ENCODE measurements around the gene STK32B.

Gene STK32B

DNA sequence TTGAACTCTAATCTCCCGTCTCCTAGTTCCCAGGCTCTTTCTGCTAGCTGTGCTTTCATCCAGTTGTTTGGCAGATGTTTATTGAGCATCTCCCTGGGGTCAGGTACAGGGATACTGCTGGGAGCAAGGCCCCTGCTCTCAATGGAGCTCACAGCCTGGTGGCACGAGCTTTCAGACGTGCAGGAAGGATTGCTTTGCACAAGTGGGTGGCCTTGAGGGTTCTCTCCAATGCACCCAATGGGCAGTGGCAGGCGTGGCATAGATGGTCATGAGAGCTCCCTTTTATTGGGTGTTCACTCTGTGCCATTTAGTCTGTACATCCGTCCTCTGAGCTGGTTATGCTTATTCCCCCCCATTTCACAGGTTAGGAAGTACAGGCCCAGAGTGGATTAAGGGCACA lies 421.8 kb downstream of the STK32B start:
- no peak overlapping the region for H3K27ac ChIP-seq (ENCODE audit: extremely low read depth, low read depth, low read length)
- H3K36me3 ChIP-seq (ENCODE audit: control insufficient read depth in 2 of 2, insufficient read depth in 1 of 2, low read length in 2 of 2), result no peaks in the 10 kb centered on the region
- no peaks in the 10 kb centered on the region for H3K4me1 ChIP-seq (ENCODE audit: control insufficient read depth, insufficient read depth, low read length)
- ChIA-PET POLR2A (no interaction called here), CTCF (interaction anchor here (0.6 kb wide), 1 partner anchor 13 kb away, joined by 3 read pairs; no protein-coding TSS in a partner anchor)
- H3K4me3 ChIP-seq (ENCODE audit: low read depth, low read length), result no peak overlapping the region
- H3K9me3 ChIP-seq (ENCODE audit: control insufficient read depth, insufficient read depth, low read depth, low read length), result no peaks in the 10 kb centered on the region
- no peak for TF ChIP-seq KLF1 (tag by site-specific recombination; IDR thresholded peaks at IDR 0.05)
- no peak for TF ChIP-seq ZIC2 (tag by site-specific recombination; IDR thresholded peaks at IDR 0.05)
- no peak for TF ChIP-seq ZNF521 (tag by site-specific recombination; IDR thresholded peaks at IDR 0.05)
- TF ChIP-seq ZNF341 (tag by site-specific recombination; IDR thresholded peaks at IDR 0.05; ENCODE audit: low read depth), result no peak
- no peak for TF ChIP-seq ZNF311 (tag by site-specific recombination; IDR thresholded peaks at IDR 0.05; ENCODE audit: borderline replicate concordance)
- TF ChIP-seq SP2 (tag by site-specific recombination; IDR thresholded peaks at IDR 0.05), result no peak
- no peak for TF ChIP-seq ZBTB21 (tag by site-specific recombination; IDR thresholded peaks at IDR 0.05)
- TF ChIP-seq ZNF155 (tag by site-specific recombination; IDR thresholded peaks at IDR 0.05), result no peak
- TF ChIP-seq, protein P1, sequence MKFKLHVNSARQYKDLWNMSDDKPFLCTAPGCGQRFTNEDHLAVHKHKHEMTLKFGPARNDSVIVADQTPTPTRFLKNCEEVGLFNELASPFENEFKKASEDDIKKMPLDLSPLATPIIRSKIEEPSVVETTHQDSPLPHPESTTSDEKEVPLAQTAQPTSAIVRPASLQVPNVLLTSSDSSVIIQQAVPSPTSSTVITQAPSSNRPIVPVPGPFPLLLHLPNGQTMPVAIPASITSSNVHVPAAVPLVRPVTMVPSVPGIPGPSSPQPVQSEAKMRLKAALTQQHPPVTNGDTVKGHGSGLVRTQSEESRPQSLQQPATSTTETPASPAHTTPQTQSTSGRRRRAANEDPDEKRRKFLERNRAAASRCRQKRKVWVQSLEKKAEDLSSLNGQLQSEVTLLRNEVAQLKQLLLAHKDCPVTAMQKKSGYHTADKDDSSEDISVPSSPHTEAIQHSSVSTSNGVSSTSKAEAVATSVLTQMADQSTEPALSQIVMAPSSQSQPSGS (tag by site-specific recombination; IDR thresholded peaks at IDR 0.05; ENCODE audit: low read depth), result no peak
- TF ChIP-seq, protein P2, sequence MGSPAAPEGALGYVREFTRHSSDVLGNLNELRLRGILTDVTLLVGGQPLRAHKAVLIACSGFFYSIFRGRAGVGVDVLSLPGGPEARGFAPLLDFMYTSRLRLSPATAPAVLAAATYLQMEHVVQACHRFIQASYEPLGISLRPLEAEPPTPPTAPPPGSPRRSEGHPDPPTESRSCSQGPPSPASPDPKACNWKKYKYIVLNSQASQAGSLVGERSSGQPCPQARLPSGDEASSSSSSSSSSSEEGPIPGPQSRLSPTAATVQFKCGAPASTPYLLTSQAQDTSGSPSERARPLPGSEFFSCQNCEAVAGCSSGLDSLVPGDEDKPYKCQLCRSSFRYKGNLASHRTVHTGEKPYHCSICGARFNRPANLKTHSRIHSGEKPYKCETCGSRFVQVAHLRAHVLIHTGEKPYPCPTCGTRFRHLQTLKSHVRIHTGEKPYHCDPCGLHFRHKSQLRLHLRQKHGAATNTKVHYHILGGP (tag by site-specific recombination; IDR thresholded peaks at IDR 0.05), result no peak
- TF ChIP-seq ZNF555 (tag by site-specific recombination; conservative IDR thresholded peaks at IDR 0.05), result no peak
- no peak for TF ChIP-seq ZNF624 (tag by site-specific recombination; IDR thresholded peaks at IDR 0.05)
- TF ChIP-seq KLF7 (tag by site-specific recombination; IDR thresholded peaks at IDR 0.05; ENCODE audit: borderline replicate concordance), result no peak
- TF ChIP-seq ZSCAN30 (tag by site-specific recombination; IDR thresholded peaks at IDR 0.05), result no peak
- TF ChIP-seq, protein P3, sequence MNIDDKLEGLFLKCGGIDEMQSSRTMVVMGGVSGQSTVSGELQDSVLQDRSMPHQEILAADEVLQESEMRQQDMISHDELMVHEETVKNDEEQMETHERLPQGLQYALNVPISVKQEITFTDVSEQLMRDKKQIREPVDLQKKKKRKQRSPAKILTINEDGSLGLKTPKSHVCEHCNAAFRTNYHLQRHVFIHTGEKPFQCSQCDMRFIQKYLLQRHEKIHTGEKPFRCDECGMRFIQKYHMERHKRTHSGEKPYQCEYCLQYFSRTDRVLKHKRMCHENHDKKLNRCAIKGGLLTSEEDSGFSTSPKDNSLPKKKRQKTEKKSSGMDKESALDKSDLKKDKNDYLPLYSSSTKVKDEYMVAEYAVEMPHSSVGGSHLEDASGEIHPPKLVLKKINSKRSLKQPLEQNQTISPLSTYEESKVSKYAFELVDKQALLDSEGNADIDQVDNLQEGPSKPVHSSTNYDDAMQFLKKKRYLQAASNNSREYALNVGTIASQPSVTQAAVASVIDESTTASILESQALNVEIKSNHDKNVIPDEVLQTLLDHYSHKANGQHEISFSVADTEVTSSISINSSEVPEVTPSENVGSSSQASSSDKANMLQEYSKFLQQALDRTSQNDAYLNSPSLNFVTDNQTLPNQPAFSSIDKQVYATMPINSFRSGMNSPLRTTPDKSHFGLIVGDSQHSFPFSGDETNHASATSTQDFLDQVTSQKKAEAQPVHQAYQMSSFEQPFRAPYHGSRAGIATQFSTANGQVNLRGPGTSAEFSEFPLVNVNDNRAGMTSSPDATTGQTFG (tag by site-specific recombination; IDR thresholded peaks at IDR 0.05; ENCODE audit: borderline replicate concordance), result no peak
- TF ChIP-seq ZNF248 (tag by site-specific recombination; IDR thresholded peaks at IDR 0.05), result no peak
- no peak for TF ChIP-seq ZNF501 (tag by site-specific recombination; IDR thresholded peaks at IDR 0.05)

DNA sequence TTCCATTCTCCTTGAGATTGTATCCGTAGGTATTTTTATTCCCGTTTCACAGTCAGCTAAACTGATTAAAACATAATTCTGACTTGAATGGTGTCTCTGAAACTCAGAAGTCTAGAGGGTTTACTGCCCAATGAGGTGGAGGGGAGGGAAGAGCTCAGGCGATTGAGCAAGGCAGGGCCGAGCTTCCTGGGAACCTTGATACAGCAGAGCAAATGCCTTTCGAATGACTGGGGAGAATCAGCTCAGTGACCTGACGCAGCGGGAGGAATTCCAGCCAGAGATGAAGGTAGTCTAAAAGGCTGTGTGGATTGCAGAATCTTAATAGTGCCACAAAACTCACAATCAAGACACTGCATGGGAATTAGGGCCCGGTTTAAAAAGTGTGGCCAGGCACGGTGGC lies 423.5 kb downstream of the STK32B start:
- H3K36me3 ChIP-seq (ENCODE audit: control insufficient read depth in 2 of 2, insufficient read depth in 1 of 2, low read length in 2 of 2), result no peaks in the 10 kb centered on the region
- no peaks in the 10 kb centered on the region for H3K9me3 ChIP-seq (ENCODE audit: control insufficient read depth, insufficient read depth, low read depth, low read length)
- H3K4me3 ChIP-seq (ENCODE audit: low read depth, low read length), result no peak overlapping the region
- ChIA-PET CTCF (no interaction called here), POLR2A (no interaction called here)
- H3K4me1 ChIP-seq (ENCODE audit: control insufficient read depth, insufficient read depth, low read length), result no peaks in the 10 kb centered on the region
- no peak overlapping the region for H3K27ac ChIP-seq (ENCODE audit: extremely low read depth, low read depth, low read length)
- TF ChIP-seq ZNF133 (tag by site-specific recombination; IDR thresholded peaks at IDR 0.05) (no peak), OSR2 (tag by site-specific recombination; IDR thresholded peaks at IDR 0.05) (no peak), ZNF16 (tag by site-specific recombination; IDR thresholded peaks at IDR 0.05; ENCODE audit: low read depth) (no peak), ZNF2 (tag by site-specific recombination; IDR thresholded peaks at IDR 0.05) (no peak), ZNF473 (tag by site-specific recombination; IDR thresholded peaks at IDR 0.05) (no peak), ZIC2 (tag by site-specific recombination; IDR thresholded peaks at IDR 0.05) (no peak), ZNF416 (tag by site-specific recombination; IDR thresholded peaks at IDR 0.05) (no peak), ZFP37 (tag by site-specific recombination; IDR thresholded peaks at IDR 0.05) (no peak), ZNF292 (tag by site-specific recombination; IDR thresholded peaks at IDR 0.05; ENCODE audit: borderline replicate concordance, low read depth) (no peak), TCF7L2 (IDR thresholded peaks at IDR 0.05; ENCODE audit: borderline replicate concordance, low read depth, low read length) (no peak), ZNF585B (tag by site-specific recombination; IDR thresholded peaks at IDR 0.05) (no peak)
- TF ChIP-seq, protein P4, sequence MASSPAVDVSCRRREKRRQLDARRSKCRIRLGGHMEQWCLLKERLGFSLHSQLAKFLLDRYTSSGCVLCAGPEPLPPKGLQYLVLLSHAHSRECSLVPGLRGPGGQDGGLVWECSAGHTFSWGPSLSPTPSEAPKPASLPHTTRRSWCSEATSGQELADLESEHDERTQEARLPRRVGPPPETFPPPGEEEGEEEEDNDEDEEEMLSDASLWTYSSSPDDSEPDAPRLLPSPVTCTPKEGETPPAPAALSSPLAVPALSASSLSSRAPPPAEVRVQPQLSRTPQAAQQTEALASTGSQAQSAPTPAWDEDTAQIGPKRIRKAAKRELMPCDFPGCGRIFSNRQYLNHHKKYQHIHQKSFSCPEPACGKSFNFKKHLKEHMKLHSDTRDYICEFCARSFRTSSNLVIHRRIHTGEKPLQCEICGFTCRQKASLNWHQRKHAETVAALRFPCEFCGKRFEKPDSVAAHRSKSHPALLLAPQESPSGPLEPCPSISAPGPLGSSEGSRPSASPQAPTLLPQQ (tag by site-specific recombination; IDR thresholded peaks at IDR 0.05), result no peak
- TF ChIP-seq, protein P5, sequence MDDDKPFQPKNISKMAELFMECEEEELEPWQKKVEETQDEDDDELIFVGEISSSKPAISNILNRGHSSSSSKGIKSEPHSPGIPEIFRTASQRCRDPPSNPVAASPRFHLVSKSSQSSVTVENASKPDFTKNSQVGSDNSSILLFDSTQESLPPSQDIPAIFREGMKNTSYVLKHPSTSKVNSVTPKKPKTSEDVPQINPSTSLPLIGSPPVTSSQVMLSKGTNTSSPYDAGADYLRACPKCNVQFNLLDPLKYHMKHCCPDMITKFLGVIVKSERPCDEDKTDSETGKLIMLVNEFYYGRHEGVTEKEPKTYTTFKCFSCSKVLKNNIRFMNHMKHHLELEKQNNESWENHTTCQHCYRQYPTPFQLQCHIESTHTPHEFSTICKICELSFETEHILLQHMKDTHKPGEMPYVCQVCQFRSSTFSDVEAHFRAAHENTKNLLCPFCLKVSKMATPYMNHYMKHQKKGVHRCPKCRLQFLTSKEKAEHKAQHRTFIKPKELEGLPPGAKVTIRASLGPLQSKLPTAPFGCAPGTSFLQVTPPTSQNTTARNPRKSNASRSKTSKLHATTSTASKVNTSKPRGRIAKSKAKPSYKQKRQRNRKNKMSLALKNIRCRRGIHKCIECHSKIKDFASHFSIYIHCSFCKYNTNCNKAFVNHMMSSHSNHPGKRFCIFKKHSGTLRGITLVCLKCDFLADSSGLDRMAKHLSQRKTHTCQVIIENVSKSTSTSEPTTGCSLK (tag by site-specific recombination; IDR thresholded peaks at IDR 0.05), result no peak

Data from HEK293 (cell line).